Endometrium (tissue), 2 donors: ENCODE data around the gene ARMC9.

ENCODE experiments used
- FAIRE-seq: peaks from 2 replicates; lab custom pipeline; 2012; peaks lifted over from hg19 to GRCh38; lab: Jason Lieb, UNC
- donor health status: control.
- donor health status: control.

Gene ARMC9

GRCh38 chr2:231315896-231316295, 117.5 kb downstream of the ARMC9 start:
- FAIRE-seq, result no peak

DNA sequence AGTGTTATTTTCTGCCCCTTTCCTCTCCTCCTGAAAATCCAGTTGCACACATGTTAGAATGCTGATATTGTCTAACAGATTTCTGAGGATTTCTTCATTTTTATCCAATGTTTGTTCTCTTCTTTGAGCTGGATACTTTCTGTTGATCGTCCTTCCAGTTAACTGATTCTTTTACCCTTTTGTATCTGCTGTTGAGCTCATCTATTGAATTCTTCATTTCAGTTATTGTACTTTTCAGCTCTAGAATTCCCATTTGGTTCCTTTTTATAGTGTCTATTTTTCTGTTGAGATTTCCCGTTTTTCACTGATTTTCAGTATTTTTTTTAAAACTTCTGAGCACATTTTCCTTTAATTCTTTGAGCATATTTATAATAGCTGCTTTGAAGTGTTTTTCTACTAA, 119.1 kb downstream of the ARMC9 start:
- no peak for FAIRE-seq

GRCh38 chr2:231318436-231318835, 120.0 kb downstream of the ARMC9 start:
- FAIRE-seq, result no peak

- no peak for FAIRE-seq
These were observed 120.5 kb downstream of the ARMC9 start for GRCh38 chr2:231318954-231319353.

DNA sequence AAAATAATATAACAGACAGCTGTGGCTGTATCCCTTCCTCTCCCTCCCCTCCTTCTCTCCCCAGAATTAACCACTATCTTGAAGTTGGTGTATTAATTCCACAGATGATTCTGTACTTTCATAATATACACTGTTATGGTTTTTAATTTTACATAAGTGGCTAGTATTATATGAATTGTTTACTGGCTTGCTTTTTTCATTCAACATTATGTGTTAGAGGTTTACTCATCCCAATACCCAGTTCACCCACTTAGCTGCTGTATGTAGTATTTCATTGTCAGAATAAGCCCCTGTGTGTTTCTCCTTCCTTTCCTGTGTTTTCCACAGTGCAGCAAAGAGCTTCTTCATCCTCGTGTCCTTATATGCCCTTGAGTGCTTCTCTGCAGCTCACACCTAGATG, 121.4 kb downstream of the ARMC9 start:
- no peak for FAIRE-seq

GRCh38 chr2:231321021-231321420, 122.6 kb downstream of the ARMC9 start:
- no peak for FAIRE-seq

- FAIRE-seq, result no peak
These were observed 123.3 kb downstream of the ARMC9 start for GRCh38 chr2:231321556-231322334.

DNA sequence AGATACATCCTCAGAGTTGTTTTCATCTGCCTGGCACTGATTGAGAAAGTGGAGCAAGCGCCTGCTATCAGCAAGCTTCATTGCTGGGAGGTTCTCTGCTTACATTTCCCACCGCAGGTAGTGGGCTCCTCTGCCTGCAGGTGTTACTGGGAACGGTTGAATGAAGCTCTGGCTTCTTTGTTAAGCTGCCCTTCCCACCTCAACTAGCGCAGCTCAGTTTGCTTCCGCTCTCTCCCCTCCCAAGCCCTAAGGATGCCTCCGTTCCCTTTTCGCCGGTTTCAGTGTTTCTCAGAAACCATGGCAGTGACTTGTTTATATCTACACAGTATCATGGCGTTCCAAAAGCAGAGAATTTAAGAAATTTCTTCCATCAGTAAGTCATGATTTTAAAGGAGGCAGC, 124.9 kb downstream of the ARMC9 start:
- FAIRE-seq, result no peak

DNA sequence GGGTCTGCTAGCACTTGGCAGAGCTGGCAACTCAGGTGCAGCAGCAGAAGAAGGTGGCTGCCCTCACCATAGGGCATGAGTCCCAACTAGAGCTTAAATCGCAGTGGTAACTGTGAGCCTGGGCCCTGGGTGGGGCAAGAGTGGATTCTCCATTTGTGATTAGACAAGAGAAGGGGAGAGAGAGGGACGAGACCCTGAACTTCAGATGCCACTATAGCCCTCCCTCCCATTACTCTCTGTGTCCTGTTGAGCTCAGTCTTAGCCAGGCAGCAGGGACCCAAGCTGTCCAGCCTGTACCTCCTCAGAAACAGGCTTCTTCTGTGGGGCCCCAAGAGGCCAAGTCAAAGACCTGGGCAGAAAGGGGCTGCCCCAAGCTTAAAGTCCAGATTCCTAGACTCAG, 127.4 kb downstream of the ARMC9 start:
- FAIRE-seq, result no peak

- no peak for FAIRE-seq
These were observed 128.0 kb downstream of the ARMC9 start for GRCh38 chr2:231326404-231326803.

DNA sequence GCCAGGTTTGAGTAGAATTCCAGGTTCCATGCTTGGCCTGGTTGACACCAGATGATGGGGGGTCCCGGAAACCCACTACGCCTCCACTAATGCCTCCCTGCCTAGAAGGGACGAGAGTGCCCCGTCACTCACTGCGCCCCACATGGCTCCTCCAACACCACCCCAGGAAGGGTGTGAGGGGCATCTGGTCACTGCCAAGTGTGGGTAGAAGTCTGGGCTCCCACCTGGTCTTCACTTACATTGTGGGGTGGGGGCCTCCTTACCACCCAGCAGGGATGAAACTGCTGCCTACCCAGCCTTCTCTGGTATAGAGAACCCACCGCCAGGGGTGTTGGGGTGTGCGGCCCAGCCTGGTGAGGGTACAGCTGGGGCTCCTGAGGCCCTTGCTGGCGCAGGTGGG, 131.9 kb downstream of the ARMC9 start:
- no peak for FAIRE-seq

DNA sequence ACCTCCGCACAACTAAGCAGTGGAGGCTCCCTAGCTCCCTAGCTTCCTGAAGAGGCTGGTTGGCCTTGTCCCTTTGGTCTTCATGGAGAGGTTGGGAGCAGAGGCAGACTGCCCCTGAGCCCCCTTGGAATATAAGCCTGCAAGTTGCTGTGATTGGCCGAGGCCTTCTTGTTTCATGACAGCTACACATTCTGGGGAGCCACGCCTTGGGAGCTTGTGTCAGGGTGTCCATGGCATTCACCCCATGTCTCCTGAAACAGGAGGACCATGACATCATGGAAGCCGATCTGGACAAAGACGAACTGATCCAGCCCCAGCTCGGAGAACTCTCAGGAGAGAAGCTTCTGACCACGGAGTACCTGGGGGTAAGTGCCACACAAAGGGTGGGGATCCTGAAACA, 133.1 kb downstream of the ARMC9 start:
- no peak for FAIRE-seq

DNA sequence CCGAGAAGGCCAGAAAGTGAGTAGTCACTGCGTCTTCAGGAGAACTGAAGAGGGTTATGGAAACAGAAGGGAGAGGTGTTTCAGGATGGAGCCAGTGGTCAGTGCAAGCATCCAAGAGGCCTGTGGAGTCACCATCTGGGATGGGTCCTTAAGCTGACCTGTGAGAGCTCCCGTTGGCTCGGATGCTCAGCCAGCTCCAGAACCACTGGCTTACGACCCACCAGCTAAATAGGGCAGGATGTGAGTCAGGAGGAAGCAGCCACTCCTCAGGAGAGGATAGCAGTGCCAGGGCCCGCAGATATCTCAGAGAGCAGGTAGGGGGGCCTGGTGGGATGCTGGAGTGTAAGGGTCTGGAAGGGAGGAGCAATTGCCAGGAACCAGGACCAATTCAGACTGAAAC, 134.0 kb downstream of the ARMC9 start:
- no peak for FAIRE-seq

- no peak for FAIRE-seq
These were observed 134.6 kb downstream of the ARMC9 start for GRCh38 chr2:231332872-231333500.

DNA sequence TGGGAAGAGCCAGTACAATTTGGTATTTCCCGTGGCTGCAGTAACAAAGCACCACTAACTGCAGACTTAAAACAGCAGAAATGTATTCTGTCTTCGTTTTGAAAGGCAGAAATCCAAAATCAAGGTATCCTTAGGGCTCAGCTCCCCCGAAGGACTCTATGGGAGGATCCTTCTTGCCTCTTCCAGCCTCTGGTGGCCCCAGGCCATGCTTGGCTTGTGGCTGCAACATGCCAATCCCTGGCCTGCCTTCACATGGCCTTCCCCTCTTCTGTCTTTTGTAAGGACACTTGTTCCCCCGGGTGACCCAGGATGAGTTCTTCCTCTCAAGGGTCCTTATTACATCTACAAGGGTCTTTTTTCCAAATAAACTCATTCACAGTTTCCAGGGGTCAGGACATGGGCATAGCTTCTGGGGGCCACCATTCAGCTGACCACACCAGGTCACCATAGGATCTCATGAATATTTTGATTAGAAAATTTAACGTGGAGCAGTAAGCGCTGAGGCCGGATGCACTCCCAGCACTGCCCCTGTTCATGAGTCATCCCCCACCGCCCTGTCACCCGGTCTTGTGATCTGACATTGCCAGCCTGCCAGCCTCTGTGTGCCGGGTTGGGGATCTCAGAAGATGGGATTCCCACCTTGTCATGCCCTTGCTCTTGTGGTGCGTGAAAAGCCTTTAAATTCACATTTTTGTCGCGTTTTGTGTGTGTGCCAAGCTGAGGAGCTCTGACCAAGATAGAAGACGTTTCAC, 135.9 kb downstream of the ARMC9 start:
- no peak for FAIRE-seq

DNA sequence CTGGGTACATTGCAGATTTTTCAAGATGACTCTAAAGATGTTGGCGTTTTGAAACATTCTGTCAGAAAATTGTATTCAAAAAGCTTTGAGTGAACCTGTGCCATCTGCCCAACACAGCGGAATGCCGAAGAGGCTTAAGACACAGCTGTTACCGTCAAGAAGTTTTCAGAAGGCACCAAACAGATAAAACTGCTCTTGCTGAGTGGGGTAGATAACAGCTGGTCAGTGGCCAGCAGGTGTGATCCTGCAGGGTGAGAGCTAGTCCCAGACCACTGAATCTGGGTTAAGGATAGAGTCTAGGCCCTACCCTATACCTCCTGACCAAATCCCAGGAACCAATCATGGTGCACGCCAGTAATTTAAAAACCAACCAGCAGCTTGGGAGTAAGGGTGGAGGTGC, 136.6 kb downstream of the ARMC9 start:
- FAIRE-seq, result no peak

- no peak for FAIRE-seq
These were observed 137.2 kb downstream of the ARMC9 start for GRCh38 chr2:231335591-231335990.

DNA sequence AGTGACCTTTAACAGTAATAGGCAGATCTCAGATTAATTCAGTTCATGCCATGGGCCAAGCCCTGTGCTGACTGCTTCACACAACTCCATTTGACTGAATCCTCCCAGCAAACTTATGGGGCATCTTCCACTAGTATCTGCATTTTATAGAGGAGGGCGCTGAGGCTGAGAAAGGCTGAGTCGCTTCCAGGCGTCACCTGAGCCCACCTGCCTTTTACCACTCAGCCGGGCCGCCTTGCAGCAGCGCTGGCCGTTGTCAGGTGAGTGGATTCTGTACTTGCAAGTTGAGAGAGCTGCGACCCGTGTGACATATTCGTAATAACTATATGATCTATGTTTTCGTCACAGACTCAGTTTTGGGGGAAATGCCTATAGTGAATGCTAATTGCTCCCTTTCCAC, 137.8 kb downstream of the ARMC9 start:
- FAIRE-seq, result no peak

GRCh38 chr2:231336700-231337099, 138.3 kb downstream of the ARMC9 start:
- no peak for FAIRE-seq

GRCh38 chr2:231337807-231338759, 139.7 kb downstream of the ARMC9 start:
- FAIRE-seq, result no peak

- no peak for FAIRE-seq
These were observed 140.9 kb downstream of the ARMC9 start for GRCh38 chr2:231339316-231339715.

DNA sequence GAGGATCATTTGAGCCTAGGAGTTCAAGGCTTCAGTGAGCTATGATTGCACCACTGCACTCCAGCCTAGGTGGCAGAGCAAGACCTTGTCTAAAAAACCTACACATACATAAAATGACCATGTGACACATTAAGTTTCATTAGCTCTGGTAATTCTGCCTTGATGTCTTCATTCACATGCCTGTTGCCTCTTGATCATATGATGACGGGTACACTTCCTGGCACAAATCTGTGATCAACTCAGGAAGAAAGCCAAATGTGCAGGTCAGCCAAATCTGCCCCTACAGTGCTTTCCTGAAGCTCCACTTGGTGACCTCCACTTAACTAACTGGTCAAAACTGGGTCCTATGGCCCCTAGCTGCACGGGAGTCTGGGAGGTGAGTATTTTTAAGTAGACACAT, 142.7 kb downstream of the ARMC9 start:
- FAIRE-seq, result no peak
